Measurements from ENCODE around the gene ACOX1. TPM values are rescaled to one million over a fixed set of nuclear protein-coding genes. Genes with fewer than 3 reads are reported as not detected.

ACOX1 gene
- total RNA-seq, 6 donors from 2014 or later: 33.2 to 84.2 (median 57.4) TPM

DNA sequence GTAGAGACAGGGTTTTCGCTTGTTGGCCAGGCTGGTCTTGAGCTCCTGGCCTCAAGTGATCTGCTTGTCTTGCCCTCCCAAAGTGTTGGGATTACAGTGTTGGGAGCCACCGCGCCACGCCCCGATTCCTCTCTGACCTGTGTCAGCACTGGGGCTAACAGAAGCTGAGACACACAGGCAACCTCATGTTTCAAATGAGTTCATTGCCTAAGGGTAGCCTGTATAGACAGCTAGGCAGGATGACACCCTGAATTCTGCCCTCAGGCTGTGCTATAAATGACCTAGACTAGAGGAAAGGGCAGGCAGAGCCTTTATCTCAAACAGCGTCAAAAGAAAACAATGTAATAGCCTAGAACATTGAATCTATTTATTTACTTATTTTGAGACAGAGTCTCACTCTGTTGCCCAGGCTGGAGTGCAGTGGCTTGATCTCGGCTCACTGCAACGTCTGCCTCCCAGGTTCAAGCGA lies 19.4 kb upstream of the ACOX1 start:
- ATAC-seq (ENCODE audit: low FRiP score in 2 of 2): no peak
- TF ChIP-seq EP300 (IDR thresholded peaks at IDR 0.05): no peak
- TF ChIP-seq, protein P1, sequence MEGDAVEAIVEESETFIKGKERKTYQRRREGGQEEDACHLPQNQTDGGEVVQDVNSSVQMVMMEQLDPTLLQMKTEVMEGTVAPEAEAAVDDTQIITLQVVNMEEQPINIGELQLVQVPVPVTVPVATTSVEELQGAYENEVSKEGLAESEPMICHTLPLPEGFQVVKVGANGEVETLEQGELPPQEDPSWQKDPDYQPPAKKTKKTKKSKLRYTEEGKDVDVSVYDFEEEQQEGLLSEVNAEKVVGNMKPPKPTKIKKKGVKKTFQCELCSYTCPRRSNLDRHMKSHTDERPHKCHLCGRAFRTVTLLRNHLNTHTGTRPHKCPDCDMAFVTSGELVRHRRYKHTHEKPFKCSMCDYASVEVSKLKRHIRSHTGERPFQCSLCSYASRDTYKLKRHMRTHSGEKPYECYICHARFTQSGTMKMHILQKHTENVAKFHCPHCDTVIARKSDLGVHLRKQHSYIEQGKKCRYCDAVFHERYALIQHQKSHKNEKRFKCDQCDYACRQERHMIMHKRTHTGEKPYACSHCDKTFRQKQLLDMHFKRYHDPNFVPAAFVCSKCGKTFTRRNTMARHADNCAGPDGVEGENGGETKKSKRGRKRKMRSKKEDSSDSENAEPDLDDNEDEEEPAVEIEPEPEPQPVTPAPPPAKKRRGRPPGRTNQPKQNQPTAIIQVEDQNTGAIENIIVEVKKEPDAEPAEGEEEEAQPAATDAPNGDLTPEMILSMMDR (IDR thresholded peaks at IDR 0.05): no peak
- TF ChIP-seq POLR2AphosphoS5 (IDR thresholded peaks at IDR 0.05): no peak
- TF ChIP-seq POLR2A (IDR thresholded peaks at IDR 0.05): no peak
- H3K4me1 ChIP-seq: peaks cover 13 to 25% (median 19%) of the 10 kb centered on the region in 4 donors
- H3K27ac ChIP-seq: peak overlapping the region in 3 of 4 donors; percentile 22 to 76 (median 49)
- H3K27me3 ChIP-seq: no peaks in the 10 kb centered on the region
- no peak for DNase-seq
- H3K4me3 ChIP-seq: no peak overlapping the region
- H3K36me3 ChIP-seq: peaks cover 2 to 26% (median 11%) of the 10 kb centered on the region in 4 donors
- 81 to 87% methylated on average over 9 of the region's 9 CpGs for WGBS, 2 donors
- H3K9me3 ChIP-seq: no peaks in the 10 kb centered on the region

GRCh38 chr17:75996665-75997590 lies 18.0 kb upstream of the ACOX1 start:
- DNase-seq: peak in 1 of 2 donors; percentile 84

GRCh38 chr17:75995385-75995925 lies 16.5 kb upstream of the ACOX1 start:
- Histone ChIP-seq H3K9me3 (no peaks in the 10 kb centered on the region), H3K36me3 (peaks cover 2 to 25% (median 19%) of the 10 kb centered on the region in 4 donors), H3K4me3 (no peak overlapping the region), H3K27ac (no peak overlapping the region), H3K4me1 (peaks cover 13 to 18% (median 17%) of the 10 kb centered on the region in 4 donors), H3K27me3 (no peaks in the 10 kb centered on the region)
- no peak for TF ChIP-seq EP300 (IDR thresholded peaks at IDR 0.05)
- no peak for TF ChIP-seq POLR2AphosphoS5 (IDR thresholded peaks at IDR 0.05)
- no peak for TF ChIP-seq POLR2A (IDR thresholded peaks at IDR 0.05)
- TF ChIP-seq, protein P1 (IDR thresholded peaks at IDR 0.05): no peak
- DNase-seq: no peak
- WGBS, 2 donors: 94 to 96% methylated on average over 7 of the region's 7 CpGs
- no peak for ATAC-seq (ENCODE audit: low FRiP score in 2 of 2)

More at GRCh38 chr17:75996665-75997590, 18.0 kb upstream of the ACOX1 start:
- ATAC-seq (ENCODE audit: low FRiP score in 2 of 2): peak; percentile 34 to 62
- peaks cover 2 to 27% (median 15%) of the 10 kb centered on the region in 4 donors for H3K36me3 ChIP-seq
- H3K4me1 ChIP-seq: peaks cover 13 to 18% (median 17%) of the 10 kb centered on the region in 4 donors
- WGBS, 2 donors: 25 to 27% methylated on average over 18 of the region's 18 CpGs
- H3K9me3 ChIP-seq: no peaks in the 10 kb centered on the region
- no peak overlapping the region for H3K4me3 ChIP-seq
- no peaks in the 10 kb centered on the region for H3K27me3 ChIP-seq
- no peak for TF ChIP-seq EP300 (IDR thresholded peaks at IDR 0.05)
- TF ChIP-seq, protein P1 (IDR thresholded peaks at IDR 0.05): no peak
- H3K27ac ChIP-seq: peak overlapping the region; percentile 18 to 76 (median 58)

DNA sequence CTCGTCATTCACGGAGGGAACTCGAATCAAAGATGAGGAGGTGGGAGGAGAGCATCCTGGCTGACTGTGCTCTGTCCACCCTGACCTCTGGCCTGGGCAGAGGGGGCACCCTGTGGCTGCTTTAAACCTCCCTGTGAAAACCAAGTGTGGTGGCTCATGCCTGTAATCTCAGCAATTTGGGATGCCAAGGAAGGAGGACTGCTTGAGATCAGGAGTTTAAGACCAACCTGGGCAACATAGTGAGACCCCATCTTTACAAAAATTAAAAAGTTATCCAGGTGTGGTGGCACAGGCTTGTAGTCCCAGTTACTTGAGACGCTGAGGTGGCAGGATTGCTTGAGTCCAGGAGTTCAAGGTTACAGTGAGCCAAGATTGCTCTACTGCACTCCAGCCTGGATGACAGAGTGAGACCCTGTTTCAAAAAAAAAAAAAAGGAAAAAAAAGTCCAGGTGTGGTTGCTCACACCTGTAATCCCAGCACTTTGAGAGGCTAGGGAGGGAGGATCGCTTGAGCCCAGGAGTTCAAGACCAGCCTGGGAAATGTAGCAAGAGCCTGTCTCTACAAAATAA lies 15.9 kb upstream of the ACOX1 start:
- Histone ChIP-seq H3K36me3 (peaks cover 2 to 25% (median 17%) of the 10 kb centered on the region in 4 donors), H3K9me3 (no peaks in the 10 kb centered on the region), H3K27ac (no peak overlapping the region), H3K4me3 (no peak overlapping the region), H3K27me3 (no peaks in the 10 kb centered on the region), H3K4me1 (peaks cover 13 to 18% (median 17%) of the 10 kb centered on the region in 4 donors)
- ATAC-seq (ENCODE audit: low FRiP score in 2 of 2): no peak
- TF ChIP-seq POLR2AphosphoS5 (IDR thresholded peaks at IDR 0.05): no peak
- no peak for TF ChIP-seq POLR2A (IDR thresholded peaks at IDR 0.05)
- TF ChIP-seq EP300 (IDR thresholded peaks at IDR 0.05): no peak
- TF ChIP-seq, protein P1 (IDR thresholded peaks at IDR 0.05): no peak
- WGBS, 2 donors: 91 to 94% methylated on average over 5 of the region's 5 CpGs
- no peak for DNase-seq

All from upper lobe of left lung (tissue), 6 donors.